ENCODE data around the gene NOP14.
"Not testable (repeated sequence)": the region's sequence is repeated elsewhere in the genome, so short reads cannot be mapped to it uniquely, and the experiment has no call there.

DNA sequence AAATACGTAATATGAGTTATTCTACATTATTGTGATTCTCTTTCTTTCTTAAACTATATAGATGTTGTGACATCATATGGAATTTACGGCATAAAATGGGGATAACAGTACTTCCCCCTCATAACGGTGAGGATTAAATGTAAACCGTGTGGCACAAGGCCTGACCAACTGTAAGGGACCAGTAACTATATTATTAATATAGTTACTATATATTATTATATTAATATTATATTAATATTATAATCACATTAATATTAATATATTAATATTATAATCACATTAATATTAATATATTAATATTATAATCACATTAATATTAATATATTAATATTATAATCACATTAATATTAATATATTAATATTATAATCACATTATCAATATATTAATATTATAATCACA lies 2.8 kb downstream of the NOP14 start:
- TF ChIP-seq, protein P1, sequence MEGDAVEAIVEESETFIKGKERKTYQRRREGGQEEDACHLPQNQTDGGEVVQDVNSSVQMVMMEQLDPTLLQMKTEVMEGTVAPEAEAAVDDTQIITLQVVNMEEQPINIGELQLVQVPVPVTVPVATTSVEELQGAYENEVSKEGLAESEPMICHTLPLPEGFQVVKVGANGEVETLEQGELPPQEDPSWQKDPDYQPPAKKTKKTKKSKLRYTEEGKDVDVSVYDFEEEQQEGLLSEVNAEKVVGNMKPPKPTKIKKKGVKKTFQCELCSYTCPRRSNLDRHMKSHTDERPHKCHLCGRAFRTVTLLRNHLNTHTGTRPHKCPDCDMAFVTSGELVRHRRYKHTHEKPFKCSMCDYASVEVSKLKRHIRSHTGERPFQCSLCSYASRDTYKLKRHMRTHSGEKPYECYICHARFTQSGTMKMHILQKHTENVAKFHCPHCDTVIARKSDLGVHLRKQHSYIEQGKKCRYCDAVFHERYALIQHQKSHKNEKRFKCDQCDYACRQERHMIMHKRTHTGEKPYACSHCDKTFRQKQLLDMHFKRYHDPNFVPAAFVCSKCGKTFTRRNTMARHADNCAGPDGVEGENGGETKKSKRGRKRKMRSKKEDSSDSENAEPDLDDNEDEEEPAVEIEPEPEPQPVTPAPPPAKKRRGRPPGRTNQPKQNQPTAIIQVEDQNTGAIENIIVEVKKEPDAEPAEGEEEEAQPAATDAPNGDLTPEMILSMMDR (IDR thresholded peaks at IDR 0.05): not testable (repeated sequence)
- not testable (repeated sequence) for TF ChIP-seq POLR2A (IDR thresholded peaks at IDR 0.05)

All from upper lobe of left lung (tissue), 4 donors.